ENCODE results near the gene DENND11.

DNA sequence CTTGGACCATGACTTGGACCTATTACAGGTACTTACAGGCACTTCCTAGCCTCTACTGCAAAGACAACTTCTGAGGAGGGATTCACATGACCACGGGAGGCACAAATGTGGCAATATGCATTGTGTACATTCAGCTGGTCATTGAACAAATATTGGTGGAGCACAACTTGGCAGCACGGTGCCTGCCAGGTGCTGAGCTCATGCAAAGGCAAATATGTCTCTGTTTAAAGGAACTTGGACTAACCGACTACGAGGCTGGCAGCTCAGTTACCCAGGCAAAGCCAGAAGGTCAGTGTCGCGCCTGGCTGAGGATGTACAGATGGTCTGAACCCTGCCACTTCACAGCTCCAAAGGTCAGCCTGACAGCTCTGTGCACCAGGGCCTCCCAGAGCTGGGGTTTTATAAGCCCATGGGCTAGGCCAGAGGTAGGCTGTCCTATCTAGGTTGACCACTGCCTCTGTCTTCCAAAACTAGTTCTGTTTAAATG is 6.1 kb downstream of the DENND11 start:
- TF ChIP-seq, protein P1, sequence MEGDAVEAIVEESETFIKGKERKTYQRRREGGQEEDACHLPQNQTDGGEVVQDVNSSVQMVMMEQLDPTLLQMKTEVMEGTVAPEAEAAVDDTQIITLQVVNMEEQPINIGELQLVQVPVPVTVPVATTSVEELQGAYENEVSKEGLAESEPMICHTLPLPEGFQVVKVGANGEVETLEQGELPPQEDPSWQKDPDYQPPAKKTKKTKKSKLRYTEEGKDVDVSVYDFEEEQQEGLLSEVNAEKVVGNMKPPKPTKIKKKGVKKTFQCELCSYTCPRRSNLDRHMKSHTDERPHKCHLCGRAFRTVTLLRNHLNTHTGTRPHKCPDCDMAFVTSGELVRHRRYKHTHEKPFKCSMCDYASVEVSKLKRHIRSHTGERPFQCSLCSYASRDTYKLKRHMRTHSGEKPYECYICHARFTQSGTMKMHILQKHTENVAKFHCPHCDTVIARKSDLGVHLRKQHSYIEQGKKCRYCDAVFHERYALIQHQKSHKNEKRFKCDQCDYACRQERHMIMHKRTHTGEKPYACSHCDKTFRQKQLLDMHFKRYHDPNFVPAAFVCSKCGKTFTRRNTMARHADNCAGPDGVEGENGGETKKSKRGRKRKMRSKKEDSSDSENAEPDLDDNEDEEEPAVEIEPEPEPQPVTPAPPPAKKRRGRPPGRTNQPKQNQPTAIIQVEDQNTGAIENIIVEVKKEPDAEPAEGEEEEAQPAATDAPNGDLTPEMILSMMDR (IDR thresholded peaks at IDR 0.05; ENCODE audit: insufficient read depth, low read length, poor library complexity, severe bottlenecking): no peak
- no peak for TF ChIP-seq EZH2phosphoT487 (conservative IDR thresholded peaks at IDR 0.05; ENCODE audit: low read length)

Data from SU-DHL-6 (cell line).